Vagina (tissue), 2 donors: ENCODE results near the gene ITGA11. TPM values are rescaled to one million over a fixed set of nuclear protein-coding genes. Genes with fewer than 3 reads are reported as not detected.

Experiments used
- DNase-seq, 2 donors: peaks; one replicate each; pipeline ENCODE4 v3.0.0-alpha.2; 2017; ENCODE audit errors: extremely low spot score in 2 of 2
- H3K27ac ChIP-seq: fragments of 200-600 bp; sonication (generic); one replicate; pipeline ENCODE4 v1.5.1; 2019
- H3K27me3 ChIP-seq: fragments of 200-600 bp; sonication (generic); one replicate; pipeline ENCODE4 v1.5.1; 2019
- H3K36me3 ChIP-seq, 2 donors: fragments of 200-600 bp; sonication (generic); one replicate each; pipeline ENCODE4 v1.5.1; 2017 to 2019
- H3K4me1 ChIP-seq: fragments of 200-600 bp; sonication (generic); one replicate; pipeline ENCODE4 v1.5.1; 2019
- H3K4me3 ChIP-seq, 2 donors: fragments of 200-600 bp; sonication (generic); 1 replicate in 1 of 2; 2 replicates in 1 of 2; pipeline ENCODE4 v1.5.1; 2016 to 2019
- H3K9me3 ChIP-seq: fragments of 200-600 bp; sonication (generic); one replicate; pipeline ENCODE4 v1.5.1; 2019
- CTCF ChIP-seq, 3 experiments: fragments of 450-650 bp in 2 of 3; fragments of 200-600 bp in 1 of 3; sonication (generic) in 1 of 3; IDR thresholded peaks; one replicate each; pipeline ENCODE4 v1.5.1; 2017 to 2019; ENCODE audit warnings: antibody characterized with exemption in 3 of 3, mild to moderate bottlenecking in 2 of 3, moderate library complexity in 2 of 3
- POLR2A ChIP-seq, 2 donors: fragments of 450-650 bp; IDR thresholded peaks; one replicate each; pipeline ENCODE4 v1.6.1; 2017; ENCODE audit warnings: antibody characterized with exemption in 2 of 2, mild to moderate bottlenecking in 2 of 2, moderate library complexity in 2 of 2
- POLR2AphosphoS5 ChIP-seq, 2 donors: sonication (generic); formaldehyde crosslinking; IDR thresholded peaks; one replicate each; pipeline ENCODE4 v1.9.0; 2017; ENCODE audit warnings: antibody characterized with exemption in 2 of 2, mild to moderate bottlenecking in 2 of 2, low read depth in 1 of 2; ENCODE audit not compliant: insufficient read depth in 1 of 2
- intact Hi-C: fragments of 100-400 bp; cut with DNase I; formaldehyde crosslinking; loops from one replicate; pipeline ENCODE4 v1.15.1; 2023
- total RNA-seq: library from RNA; depleted of rRNA; stranded (reverse); fragments of >200 nt; gene quantifications from one replicate; pipeline ENCODE4 v1.2.3, GENCODE V29; 2016

The ITGA11 gene
- total RNA-seq, 1 donor from 2014 or later = 15.5 TPM

DNA sequence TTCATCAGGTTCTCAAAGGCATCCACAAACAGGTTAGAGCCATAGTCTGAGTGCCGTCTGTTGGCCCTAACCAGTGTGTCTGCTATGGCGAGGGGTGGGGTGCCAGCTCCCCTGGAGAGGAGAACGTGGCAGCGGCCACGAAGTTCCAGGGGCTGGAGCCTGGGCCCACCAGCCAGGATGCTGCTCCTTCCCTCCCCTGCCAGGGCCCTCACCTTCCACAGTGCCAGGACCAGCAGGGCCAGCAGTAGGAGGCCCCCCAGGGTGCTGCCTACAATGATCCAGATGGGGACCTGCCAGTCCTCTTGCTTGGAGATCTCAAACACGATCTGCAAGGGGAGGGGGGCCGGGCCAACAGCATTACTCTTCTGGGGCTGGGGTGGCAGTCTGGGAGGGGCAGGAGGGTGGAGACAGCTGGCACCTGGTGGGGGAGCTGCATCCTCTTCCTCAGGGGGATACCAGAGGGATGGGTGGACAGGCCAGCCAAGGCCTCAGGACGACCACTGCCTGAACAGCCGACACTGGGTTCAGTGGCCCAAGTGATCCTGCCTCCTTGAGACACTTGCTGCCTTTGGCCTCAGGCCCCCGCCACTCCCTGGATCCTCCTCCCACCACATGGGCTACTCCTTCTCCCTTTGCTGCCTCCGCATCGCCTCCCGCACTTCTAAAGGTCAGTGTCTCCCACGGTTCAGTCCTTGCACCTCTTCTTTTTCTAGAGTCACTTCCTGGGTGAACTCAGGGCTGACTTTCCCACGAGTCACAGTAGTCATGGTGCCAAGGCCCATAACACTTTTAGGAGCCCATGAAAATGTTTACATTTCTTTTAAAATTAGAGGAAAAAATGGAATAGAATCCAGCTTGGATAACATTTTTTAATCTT, 128.2 kb downstream of the ITGA11 start:
- H3K4me3 ChIP-seq = no peak overlapping the region
- TF ChIP-seq POLR2AphosphoS5 (IDR thresholded peaks at IDR 0.05; ENCODE audit: insufficient read depth in 1 of 2, low read depth in 1 of 2) = no peak
- no peak for TF ChIP-seq POLR2A (IDR thresholded peaks at IDR 0.05)
- no peak for TF ChIP-seq CTCF (IDR thresholded peaks at IDR 0.05)
- no peaks in the 10 kb centered on the region for H3K9me3 ChIP-seq
- H3K27ac ChIP-seq = no peak overlapping the region
- H3K4me1 ChIP-seq = peaks cover 27% of the 10 kb centered on the region
- intact Hi-C loops = loop anchor here (10.0 kb wide), 2 partner anchors 49 to 371 kb away; no protein-coding TSS in a partner anchor
- no peaks in the 10 kb centered on the region for H3K27me3 ChIP-seq
- peak; percentile 81 for DNase-seq
- no peaks in the 10 kb centered on the region for H3K36me3 ChIP-seq

DNA sequence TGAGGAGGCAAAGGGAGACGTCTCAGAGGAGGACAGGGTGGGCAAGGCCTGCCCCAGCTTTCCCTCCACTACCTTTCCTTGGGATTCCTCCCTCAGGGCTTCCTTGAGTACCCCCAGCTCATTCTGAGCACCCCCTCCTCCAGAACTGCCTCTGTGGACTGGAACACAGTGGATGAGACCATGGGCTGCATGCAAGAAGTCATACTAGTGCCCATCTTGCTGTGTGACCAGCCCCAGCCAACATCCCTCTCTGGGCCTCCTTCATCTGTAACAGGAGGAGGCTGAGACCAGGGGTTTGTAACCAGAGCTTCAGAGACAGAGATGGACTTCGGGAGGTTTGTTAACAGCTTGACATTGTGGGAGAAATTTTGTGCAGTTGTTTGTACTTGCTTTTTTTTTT, 128.8 kb downstream of the ITGA11 start:
- intact Hi-C loops = loop anchor here (10.0 kb wide), 2 partner anchors 48 to 372 kb away; no protein-coding TSS in a partner anchor
- DNase-seq = peak in 1 of 2 donors; percentile 62
- H3K4me1 ChIP-seq = peaks cover 27% of the 10 kb centered on the region
- no peak overlapping the region for H3K27ac ChIP-seq
- no peaks in the 10 kb centered on the region for H3K9me3 ChIP-seq
- no peak for TF ChIP-seq POLR2AphosphoS5 (IDR thresholded peaks at IDR 0.05; ENCODE audit: insufficient read depth in 1 of 2, low read depth in 1 of 2)
- TF ChIP-seq CTCF (IDR thresholded peaks at IDR 0.05) = no peak
- TF ChIP-seq POLR2A (IDR thresholded peaks at IDR 0.05) = no peak
- H3K36me3 ChIP-seq = no peaks in the 10 kb centered on the region
- H3K27me3 ChIP-seq = no peaks in the 10 kb centered on the region
- no peak overlapping the region for H3K4me3 ChIP-seq

DNA sequence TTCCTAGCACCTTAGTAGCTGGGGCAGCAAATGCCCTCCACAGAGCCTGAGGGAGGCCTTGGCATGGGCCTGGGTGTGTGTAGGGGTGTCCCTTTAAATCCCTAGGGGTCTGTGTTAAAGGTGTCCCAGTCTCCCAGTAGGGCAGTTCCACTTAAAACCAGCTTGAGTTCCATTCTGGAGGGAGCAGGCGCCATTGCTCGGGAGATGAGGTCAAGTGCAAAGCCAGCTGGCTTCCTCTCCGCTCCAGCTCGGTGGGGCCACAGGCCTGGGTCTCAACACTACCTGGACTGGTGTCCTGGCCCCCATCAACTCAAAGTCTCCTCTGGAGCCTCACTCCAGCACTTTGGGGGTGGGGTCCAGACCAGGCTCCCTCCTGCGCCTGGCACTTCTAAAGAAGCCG, 129.2 kb downstream of the ITGA11 start:
- Histone ChIP-seq H3K4me1 (peaks cover 27% of the 10 kb centered on the region), H3K27ac (no peak overlapping the region), H3K36me3 (no peaks in the 10 kb centered on the region), H3K9me3 (no peaks in the 10 kb centered on the region), H3K4me3 (no peak overlapping the region), H3K27me3 (no peaks in the 10 kb centered on the region)
- intact Hi-C loops = loop anchor here (10.0 kb wide), 2 partner anchors 48 to 372 kb away; no protein-coding TSS in a partner anchor
- TF ChIP-seq CTCF (IDR thresholded peaks at IDR 0.05) (no peak), POLR2AphosphoS5 (IDR thresholded peaks at IDR 0.05; ENCODE audit: insufficient read depth in 1 of 2, low read depth in 1 of 2) (no peak), POLR2A (IDR thresholded peaks at IDR 0.05) (no peak)
- peak in 1 of 2 donors; percentile 71 for DNase-seq

DNA sequence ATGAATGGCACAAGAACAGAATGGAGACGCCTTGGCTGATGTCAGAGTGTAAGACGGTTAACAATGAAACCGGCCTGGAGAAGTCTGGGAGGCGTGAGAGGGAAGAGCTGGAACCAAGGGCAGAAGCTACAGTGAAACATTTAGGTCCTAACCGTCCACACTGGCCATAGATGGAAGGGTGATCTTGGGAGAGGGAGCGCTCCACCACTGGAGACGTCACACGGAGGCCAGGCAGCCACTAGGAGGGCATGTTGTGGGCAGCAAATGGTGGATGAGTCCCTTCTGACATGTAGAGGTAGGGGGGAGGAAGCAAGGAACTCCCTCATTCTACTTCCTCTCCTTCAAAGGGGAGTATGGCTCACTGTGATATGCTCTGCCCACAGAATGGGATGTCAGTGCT, 130.7 kb downstream of the ITGA11 start:
- intact Hi-C loops = loop anchor here (10.0 kb wide), 2 partner anchors 46 to 374 kb away; no protein-coding TSS in a partner anchor
- Histone ChIP-seq H3K27me3 (no peaks in the 10 kb centered on the region), H3K4me1 (peaks cover 18% of the 10 kb centered on the region), H3K4me3 (no peak overlapping the region), H3K9me3 (no peaks in the 10 kb centered on the region), H3K36me3 (no peaks in the 10 kb centered on the region), H3K27ac (no peak overlapping the region)
- no peak for TF ChIP-seq CTCF (IDR thresholded peaks at IDR 0.05)
- no peak for TF ChIP-seq POLR2AphosphoS5 (IDR thresholded peaks at IDR 0.05; ENCODE audit: insufficient read depth in 1 of 2, low read depth in 1 of 2)
- no peak for TF ChIP-seq POLR2A (IDR thresholded peaks at IDR 0.05)
- peak in 1 of 2 donors; percentile 67 for DNase-seq
